Kidney (tissue), 14 donors: ENCODE results near the gene SENP3. TPM values are rescaled to one million over a fixed set of nuclear protein-coding genes. Genes with fewer than 3 reads are reported as not detected.
A peak's percentile ranks its signal among the peaks of the same experiment; 100 is the strongest.

Experiments
- DNase-seq, 5 donors: peaks; one replicate each; pipeline ENCODE4 v3.0.0-alpha.2; 2013 to 2020
- FAIRE-seq: peaks from 2 replicates; lab custom pipeline; 2012; peaks lifted over from hg19 to GRCh38; lab: Jason Lieb, UNC
- H3K27ac ChIP-seq, 2 donors: one replicate each; pipeline ENCODE4 v1.7.0; 2013; ENCODE audit warnings: low read depth in 2 of 2, low read length in 2 of 2, inconsistent platforms in 1 of 2
- H3K27me3 ChIP-seq: one replicate; pipeline ENCODE4 v1.7.1; 2013; ENCODE audit warnings: low read length, inconsistent platforms; ENCODE audit not compliant: control insufficient read depth, insufficient read depth
- H3K36me3 ChIP-seq, 3 donors: one replicate each; pipeline versions ENCODE4 v1.7.0 to v1.7.1; 2013; ENCODE audit warnings: low read length in 3 of 3, control low read depth in 1 of 3, inconsistent platforms in 1 of 3; ENCODE audit not compliant: insufficient read depth in 3 of 3, control insufficient read depth in 2 of 3
- H3K4me1 ChIP-seq, 3 donors: one replicate each; pipeline versions ENCODE4 v1.7.0 to v1.7.1; 2013; ENCODE audit warnings: low read length in 3 of 3, inconsistent platforms in 1 of 3, low read depth in 1 of 3; ENCODE audit not compliant: control insufficient read depth in 2 of 3, insufficient read depth in 2 of 3
- H3K4me3 ChIP-seq, 3 donors: one replicate each; pipeline versions ENCODE4 v1.7.0 to v1.8.1; 2013; ENCODE audit warnings: low read length in 3 of 3, control low read depth in 1 of 3, inconsistent platforms in 1 of 3
- H3K9ac ChIP-seq, 3 donors: one replicate each; pipeline versions ENCODE4 v1.7.0 to v1.7.1; 2013; ENCODE audit warnings: low read length in 3 of 3, control low read depth in 1 of 3, inconsistent platforms in 1 of 3
- H3K9me3 ChIP-seq, 3 donors: one replicate each; pipeline versions ENCODE4 v1.7.0 to v1.7.1; 2013; ENCODE audit warnings: low read length in 3 of 3, control low read depth in 1 of 3, inconsistent platforms in 1 of 3; ENCODE audit not compliant: control insufficient read depth in 2 of 3, insufficient read depth in 1 of 3
- CTCF ChIP-seq: IDR thresholded peaks from 3 replicates; pipeline ENCODE4 v1.5.1; 2012; ENCODE audit warnings: mild to moderate bottlenecking, moderate library complexity, borderline replicate concordance; ENCODE audit not compliant: insufficient read depth; ENCODE audit errors: extremely low read depth
- intact Hi-C: fragments of 100-400 bp; cut with DNase I; formaldehyde crosslinking; loops from one replicate; pipeline ENCODE4 v1.11.1; 2022
- polyA plus RNA-seq: library from polyadenylated mRNA; stranded (reverse); fragments of 350-450 nt; fragmentation: Illumina TruSeq; extraction: RNeasy Lipid Tissue Mini Kit (QIAGEN cat#74804); gene quantifications from one replicate; pipeline ENCODE4 v1.2.3, GENCODE V29; 2014; ENCODE audit warnings: low read depth, low replicate concordance; ENCODE audit not compliant: insufficient read depth
- total RNA-seq: library from RNA; stranded (reverse); fragmentation: NEBNext Ultra II Directional; extraction: Animal tissue kit (Norgen Biotek cat#: 25700); gene quantifications from one replicate; pipeline ENCODE4 v1.2.1, GENCODE V29; 2021
- donor health status: control.
- donor health status: control.
- donor health status: control.
- donor health status: control.
- donor health status: control.
- donor health status: DM: yes; HTN: yes; CAD: no.
- donor health status: Normal renal cell carcinoma (clear cell type).

Gene SENP3
- total and polyA plus RNA-seq, 2 donors from 2014 or later: 43.5 to 50.3 TPM

GRCh38 chr17:7572338-7572587 is 10.5 kb downstream of the SENP3 start:
- Histone ChIP-seq H3K27ac (peak overlapping the region; percentile 75 to 81), H3K9ac (peak overlapping the region; percentile 83 to 91 (median 88)), H3K4me3 (peak overlapping the region; percentile 79 to 87 (median 87)), H3K4me1 (peaks cover 9 to 20% (median 12%) of the 10 kb centered on the region in 3 donors), H3K9me3 (no peaks in the 10 kb centered on the region), H3K36me3 (peaks cover 25 to 47% (median 41%) of the 10 kb centered on the region in 3 donors), H3K27me3 (no peaks in the 10 kb centered on the region)
- no peak for FAIRE-seq
- intact Hi-C loops: no loop called here
- no peak for TF ChIP-seq CTCF
- peak in 1 of 5 donors; percentile 100 for DNase-seq

- H3K9me3 ChIP-seq: no peaks in the 10 kb centered on the region
- no peak for TF ChIP-seq CTCF
- DNase-seq (peak; percentile 90 to 100 (median 100)), FAIRE-seq (peak; percentile 99)
- peak overlapping the region; percentile 97 to 98 for H3K27ac ChIP-seq
- peak overlapping the region; percentile 74 to 90 (median 82) for H3K4me3 ChIP-seq
- peaks cover 9 to 21% (median 12%) of the 10 kb centered on the region in 3 donors for H3K4me1 ChIP-seq
- intact Hi-C loops: no loop called here
- H3K9ac ChIP-seq: peak overlapping the region; percentile 63 to 97 (median 93)
- peaks cover 28 to 52% (median 45%) of the 10 kb centered on the region in 3 donors for H3K36me3 ChIP-seq
- no peaks in the 10 kb centered on the region for H3K27me3 ChIP-seq
Observed at GRCh38 chr17:7572588-7573323, 11.0 kb downstream of the SENP3 start.

GRCh38 chr17:7573324-7574080 is 11.8 kb downstream of the SENP3 start:
- no peak for TF ChIP-seq CTCF
- DNase-seq (peak; percentile 92 to 97 (median 96)), FAIRE-seq (no peak)
- no peaks in the 10 kb centered on the region for H3K9me3 ChIP-seq
- peak overlapping the region; percentile 74 to 90 (median 82) for H3K4me3 ChIP-seq
- H3K4me1 ChIP-seq: peaks cover 9 to 23% (median 12%) of the 10 kb centered on the region in 3 donors
- peaks cover 33 to 59% (median 50%) of the 10 kb centered on the region in 3 donors for H3K36me3 ChIP-seq
- no peaks in the 10 kb centered on the region for H3K27me3 ChIP-seq
- intact Hi-C loops: no loop called here
- H3K9ac ChIP-seq: peak overlapping the region; percentile 63 to 97 (median 93)
- H3K27ac ChIP-seq: peak overlapping the region; percentile 97 to 98
